HG03439 (cell line): ENCODE results near the gene LRRC17.

Experiments used
- ATAC-seq: cut with Tn5 transposase; IDR thresholded peaks from one replicate; pipeline ENCODE4 v1.9.1; 2021; ENCODE audit warnings: mild to moderate bottlenecking, moderate library complexity; ENCODE audit not compliant: unreplicated experiment

Gene LRRC17

DNA sequence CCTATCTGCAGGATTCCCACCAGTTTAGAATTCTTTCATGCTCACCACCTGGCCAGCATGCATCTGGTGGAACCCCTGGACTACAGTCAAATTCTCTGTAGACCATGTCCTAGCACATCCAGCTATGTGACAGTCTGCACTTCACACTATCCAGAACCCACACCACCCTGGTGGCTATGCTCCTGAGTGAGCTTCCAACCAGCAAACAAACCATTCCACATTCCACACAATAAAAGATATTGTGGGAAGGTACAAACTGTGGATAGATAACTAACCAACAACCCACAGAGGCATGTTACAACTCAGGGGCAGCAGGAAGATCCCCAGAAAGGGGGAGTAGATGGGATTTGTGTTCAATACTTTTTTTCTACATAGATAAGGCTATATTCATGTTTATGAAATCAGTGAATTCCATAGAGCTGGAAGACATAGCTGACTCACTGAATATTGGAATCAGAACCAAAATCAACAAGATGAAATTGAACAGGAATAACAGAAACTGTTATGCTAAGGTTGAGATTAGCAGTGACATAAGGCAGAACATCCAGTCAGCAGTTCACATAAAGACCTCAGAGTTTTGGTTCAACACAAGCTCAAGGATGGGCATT, 72.5 kb downstream of the LRRC17 start:
- no peak for ATAC-seq

GRCh38 chr7:102988088-102988487, 75.3 kb downstream of the LRRC17 start:
- ATAC-seq, result no peak

DNA sequence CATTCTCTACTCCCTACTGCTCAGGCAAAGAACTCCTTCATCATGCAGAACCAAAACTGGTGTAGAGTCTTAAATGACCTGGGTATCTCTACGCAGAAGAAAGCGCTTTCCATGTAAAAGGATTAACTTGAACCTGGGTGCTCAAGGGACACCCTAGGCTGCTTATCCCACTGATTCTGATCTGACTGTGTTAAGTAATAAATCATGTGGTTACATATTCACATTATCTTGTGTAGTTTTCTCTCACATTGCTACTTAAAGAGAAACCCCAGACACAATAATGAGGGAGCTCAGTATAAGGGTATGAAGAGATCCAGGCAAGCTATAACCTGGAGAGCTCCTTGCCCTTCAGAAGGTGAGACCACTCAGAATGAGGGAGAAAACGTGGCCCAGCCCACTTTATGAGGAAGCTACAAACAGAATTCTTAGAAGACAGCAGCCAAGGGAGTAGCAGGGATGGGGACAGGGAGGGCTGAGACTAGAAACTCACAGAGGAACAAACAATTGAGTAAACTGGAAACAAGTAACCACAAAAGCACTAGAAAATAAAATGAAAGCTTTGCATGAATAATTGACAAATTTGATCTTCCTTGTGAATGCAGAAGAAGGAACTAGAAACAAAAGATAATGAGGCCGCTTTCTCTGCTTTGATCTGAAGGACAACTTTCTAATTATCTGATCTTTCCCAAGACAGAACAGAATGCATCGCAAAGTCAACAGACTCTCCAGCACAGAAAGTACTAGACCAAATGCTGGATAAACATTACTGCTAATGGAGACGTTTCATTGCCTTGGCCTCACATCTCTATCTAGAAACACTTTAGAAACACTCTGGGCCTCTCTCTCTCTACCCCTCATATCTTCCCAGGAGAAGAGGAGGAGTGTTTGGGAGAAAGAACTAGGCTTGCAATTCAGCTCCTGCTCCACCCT, 76.1 kb downstream of the LRRC17 start:
- ATAC-seq, result no peak

GRCh38 chr7:102990642-102991041, 77.8 kb downstream of the LRRC17 start:
- no peak for ATAC-seq

DNA sequence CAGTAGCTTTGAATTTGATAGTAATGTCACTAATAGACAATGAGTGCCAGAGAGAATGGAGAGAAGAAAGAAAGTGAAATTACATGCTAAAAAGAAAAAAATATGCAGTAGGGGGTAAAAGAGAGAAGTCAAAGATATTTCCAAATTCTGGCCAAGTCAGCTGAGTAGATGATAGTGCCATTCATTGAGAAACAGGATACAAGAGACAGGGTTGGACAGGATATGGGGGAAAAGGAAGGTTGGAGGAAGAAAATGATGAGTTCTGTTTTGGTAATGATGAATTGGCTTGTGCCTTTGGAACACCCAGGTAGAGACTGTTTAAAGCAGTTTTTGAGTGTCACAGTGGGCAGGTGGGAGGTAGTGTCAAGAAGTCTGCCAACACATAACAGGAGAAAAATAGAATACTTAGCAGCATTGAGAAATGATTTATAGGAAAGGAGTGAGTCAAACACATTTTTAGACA, 78.3 kb downstream of the LRRC17 start:
- ATAC-seq, result no peak

GRCh38 chr7:102991540-102992214, 78.9 kb downstream of the LRRC17 start:
- no peak for ATAC-seq

- ATAC-seq, result no peak
Observed at GRCh38 chr7:102992509-102992937, 79.7 kb downstream of the LRRC17 start.

DNA sequence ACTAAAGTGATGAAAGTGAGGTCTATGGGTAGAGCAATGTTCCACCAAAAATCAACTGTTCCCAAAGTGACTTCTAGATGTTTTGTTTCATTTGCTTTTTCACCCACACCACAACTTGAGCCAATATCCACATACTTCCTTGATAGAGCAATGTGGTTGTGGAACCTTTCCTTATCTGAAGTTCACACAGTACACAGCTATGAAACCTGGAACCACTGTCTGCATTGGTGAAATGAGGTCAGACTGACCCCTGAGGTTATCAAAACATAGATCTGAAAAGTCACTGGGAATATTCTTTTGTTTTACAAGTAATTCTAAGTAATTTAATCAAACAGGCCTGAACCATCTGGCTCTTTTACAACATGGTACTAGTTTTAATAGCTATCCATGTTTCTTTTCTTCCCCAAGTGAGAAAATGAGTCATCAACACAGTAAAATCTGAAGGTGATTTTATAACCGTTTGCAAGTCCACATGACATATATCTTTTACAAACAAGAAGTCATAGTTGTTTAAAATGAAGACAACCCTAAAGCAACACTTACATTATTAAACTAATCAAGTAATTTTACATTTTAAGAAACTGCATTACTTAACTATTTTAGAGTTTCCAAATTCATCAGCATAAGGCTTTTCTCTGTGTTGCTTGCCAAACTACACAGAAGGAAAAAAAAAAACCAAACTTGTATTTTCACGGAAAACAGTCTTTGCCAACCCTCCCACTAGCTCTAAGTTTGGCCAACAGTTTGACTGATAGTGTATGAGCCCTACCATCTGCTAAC, 80.3 kb downstream of the LRRC17 start:
- ATAC-seq, result no peak

DNA sequence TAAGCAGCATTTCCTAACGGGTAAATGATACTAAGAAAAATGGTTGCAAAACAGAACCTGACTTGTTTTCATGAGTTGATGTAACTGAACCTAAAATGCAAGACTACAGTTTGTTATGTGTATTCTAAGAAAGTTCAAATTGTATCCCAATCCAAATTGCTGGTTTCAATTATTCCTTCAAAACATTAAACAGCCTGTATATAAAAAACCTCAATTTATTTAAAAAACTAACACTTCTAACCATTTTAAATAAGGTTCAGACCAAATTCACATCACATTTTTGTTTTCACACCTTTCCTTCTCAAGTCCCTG, 80.9 kb downstream of the LRRC17 start:
- ATAC-seq, result no peak

- ATAC-seq, result no peak
Observed at GRCh38 chr7:102994567-102994966, 81.8 kb downstream of the LRRC17 start.
